GM18909 (cell line): ENCODE results near the gene SSH2.
"Not testable (repeated sequence)": the region's sequence is repeated elsewhere in the genome, so short reads cannot be mapped to it uniquely, and the experiment has no call there.

Source experiments
- ATAC-seq: cut with Tn5 transposase; IDR thresholded peaks from one replicate; pipeline ENCODE4 v1.9.1; 2021; ENCODE audit warnings: mild to moderate bottlenecking; ENCODE audit not compliant: unreplicated experiment, poor library complexity

SSH2 gene

DNA sequence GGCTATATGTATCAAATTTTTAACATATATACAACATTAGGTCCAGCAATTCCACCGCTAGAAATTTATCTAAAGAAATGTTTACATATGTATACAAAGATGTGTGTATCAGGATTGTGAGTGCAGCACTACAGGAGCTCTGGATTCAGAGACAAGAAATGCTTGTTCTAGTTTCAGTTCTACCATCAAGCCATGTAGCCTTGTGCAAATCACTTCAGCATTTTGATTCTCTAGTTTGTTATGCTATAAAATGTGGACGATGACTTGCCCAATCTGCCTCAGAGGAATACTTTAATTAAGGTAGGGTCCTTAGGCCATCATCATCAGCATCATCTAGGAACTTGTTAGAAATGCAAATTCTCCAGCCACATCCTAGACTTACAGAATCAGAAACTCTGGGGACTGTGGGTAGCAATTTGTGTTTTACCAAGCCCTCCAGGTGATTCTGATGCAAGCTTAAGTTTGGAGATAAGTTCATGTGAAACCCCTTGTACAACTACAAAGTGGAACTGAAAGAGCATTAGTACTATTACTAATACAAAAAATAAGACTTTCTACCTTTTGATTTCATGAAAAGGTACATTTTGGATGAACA, 176.1 kb downstream of the SSH2 start:
- peak; percentile 68 for ATAC-seq

GRCh38 chr17:29749045-29749825, 180.8 kb downstream of the SSH2 start:
- ATAC-seq = no peak

GRCh38 chr17:29748400-29748799, 181.6 kb downstream of the SSH2 start:
- no peak for ATAC-seq

- no peak for ATAC-seq
Observed at GRCh38 chr17:29747660-29748059, 182.4 kb downstream of the SSH2 start.

DNA sequence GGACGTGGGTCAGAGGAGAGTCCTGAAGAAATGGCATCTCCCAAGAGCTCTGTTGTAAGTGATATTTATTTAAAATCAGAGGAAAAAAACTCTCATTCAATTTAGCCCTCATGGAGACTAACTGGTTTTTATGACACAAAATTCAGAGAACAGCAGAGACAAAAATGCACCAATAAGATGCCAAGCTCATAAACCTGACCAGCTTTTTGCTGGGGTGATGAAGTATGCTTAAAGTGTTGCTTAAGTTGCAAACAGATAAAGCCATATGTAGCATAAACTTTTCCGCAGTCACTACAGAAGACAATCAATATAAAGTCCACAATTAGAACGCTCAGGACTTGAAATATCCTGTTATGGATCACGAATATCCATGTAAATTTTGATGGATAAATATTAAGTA, 183.4 kb downstream of the SSH2 start:
- ATAC-seq = no peak

DNA sequence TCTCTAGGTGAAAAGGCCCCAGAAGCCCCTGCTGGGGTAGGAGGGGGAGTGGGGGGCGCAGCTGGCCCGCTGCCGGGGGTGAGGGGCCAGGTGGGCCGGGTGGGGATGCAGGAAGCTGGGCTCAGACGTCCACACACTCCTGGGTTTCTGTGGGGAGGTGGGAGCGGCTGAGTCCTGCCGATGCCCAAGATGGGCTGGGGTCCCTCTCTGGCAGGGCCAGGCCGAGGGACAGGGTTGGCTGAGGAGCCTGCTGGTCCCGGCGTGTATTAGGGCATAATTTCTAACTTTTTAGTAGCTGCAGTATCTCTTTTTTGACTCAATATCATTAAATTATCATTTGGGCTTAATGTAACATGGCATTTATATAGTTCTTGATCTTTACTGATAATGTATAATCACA, 185.9 kb downstream of the SSH2 start:
- ATAC-seq = no peak

GRCh38 chr17:29742210-29742513, 187.9 kb downstream of the SSH2 start:
- no peak for ATAC-seq

- no peak for ATAC-seq
Observed at GRCh38 chr17:29740017-29740416, 190.0 kb downstream of the SSH2 start.

- ATAC-seq = no peak
Observed at GRCh38 chr17:29734640-29735039, 195.4 kb downstream of the SSH2 start.

GRCh38 chr17:29733166-29733565, 196.9 kb downstream of the SSH2 start:
- ATAC-seq = no peak

- ATAC-seq = no peak
Observed at GRCh38 chr17:29732613-29733012, 197.4 kb downstream of the SSH2 start.

DNA sequence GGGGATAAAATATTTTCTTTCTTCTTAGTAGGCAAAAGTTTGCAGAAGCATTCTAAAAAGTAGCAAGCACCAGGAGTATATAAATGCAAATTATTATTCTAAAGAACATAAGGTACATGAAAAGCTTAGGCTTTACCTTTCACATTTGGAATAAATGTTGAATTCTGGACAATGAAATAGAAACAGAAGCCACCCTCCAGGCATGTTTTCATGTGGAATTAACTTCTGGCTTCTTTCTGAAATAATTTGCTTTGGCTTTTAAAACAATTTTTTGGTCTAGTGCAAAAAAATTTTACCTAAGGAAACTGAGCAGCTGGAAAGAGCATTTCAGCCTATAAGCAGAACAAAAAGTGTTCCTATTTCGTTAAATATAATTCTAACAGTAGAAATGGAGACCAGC, 197.8 kb downstream of the SSH2 start:
- ATAC-seq = no peak

GRCh38 chr17:29731589-29731929, 198.5 kb downstream of the SSH2 start:
- ATAC-seq = no peak

- ATAC-seq = no peak
Observed at GRCh38 chr17:29728490-29728889, 201.5 kb downstream of the SSH2 start.

- no peak for ATAC-seq
Observed at GRCh38 chr17:29726715-29727252, 203.2 kb downstream of the SSH2 start.

- ATAC-seq = not testable (repeated sequence)
Observed at GRCh38 chr17:29725408-29725807, 204.6 kb downstream of the SSH2 start.

- ATAC-seq = no peak
Observed at GRCh38 chr17:29723278-29724047, 206.6 kb downstream of the SSH2 start.

GRCh38 chr17:29722411-29723198, 207.4 kb downstream of the SSH2 start:
- ATAC-seq = peak; percentile 71

- no peak for ATAC-seq
Observed at GRCh38 chr17:29720551-29720950, 209.5 kb downstream of the SSH2 start.

DNA sequence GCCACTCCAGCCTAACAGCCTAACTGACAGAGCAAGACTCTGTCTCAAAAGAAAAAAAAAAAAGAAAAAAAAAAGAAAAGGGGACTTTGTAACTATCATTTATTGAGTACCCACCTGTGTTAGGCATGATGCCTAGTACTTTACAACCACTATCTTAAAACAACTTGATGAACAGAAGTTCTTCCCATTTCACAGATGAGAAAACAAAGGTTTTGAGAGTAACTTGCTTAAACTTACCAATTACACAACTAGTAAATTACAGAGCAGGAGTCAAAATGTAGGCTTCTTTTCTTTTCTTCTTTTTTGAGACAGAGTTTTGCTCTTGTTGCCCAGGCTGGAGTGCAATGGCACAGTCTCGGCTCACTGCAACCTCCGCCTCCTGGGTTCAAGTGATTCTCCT, 210.6 kb downstream of the SSH2 start:
- ATAC-seq = no peak
